Panc1 (cell line): ENCODE data around the gene UBL5. TPM values are rescaled to one million over a fixed set of nuclear protein-coding genes. Genes with fewer than 3 reads are reported as not detected.
A peak's percentile ranks its signal among the peaks of the same experiment; 100 is the strongest.

ENCODE experiments used
- ATAC-seq: fragments of 200-7000 bp; cut with Tn5 transposase; 2 replicates; pipeline ENCODE4 v1.9.1; 2020; ENCODE audit warnings: mild to moderate bottlenecking, moderate library complexity
- BruUV-seq: library from RNA; stranded (reverse); fragments of 400-500 nt; replicated peaks from 2 replicates; lab custom pipeline; 2021; lab: Mats Ljungman, UMichigan
- CTCF ChIA-PET: fragments of 300-600 bp; sonication (Branson Sonifier 250); formaldehyde crosslinking; loops from one replicate; lab custom pipeline; 2022; ENCODE audit warnings: antibody characterized with exemption; lab: Charles Lee
- POLR2A ChIA-PET: fragments of 300-600 bp; sonication (Branson Sonifier 250); formaldehyde crosslinking; loops from one replicate; lab custom pipeline; 2022; ENCODE audit warnings: antibody characterized with exemption; lab: Charles Lee
- DNase-seq: peaks from one replicate; pipeline ENCODE4 v3.0.0-alpha.2; 2010; ENCODE audit warnings: low read depth, low spot score
- H3K27ac ChIP-seq: 2 replicates; pipeline ENCODE4 v1.5.1; 2011; ENCODE audit warnings: mild to moderate bottlenecking, low read length, inconsistent platforms
- H3K27me3 ChIP-seq: fragments of 200-500 bp; sonication (Bioruptor generic); 2 replicates; pipeline ENCODE4 v1.6.0; 2014; ENCODE audit warnings: low read length, inconsistent platforms; ENCODE audit not compliant: control insufficient read depth, insufficient read depth
- H3K36me3 ChIP-seq: fragments of 200-500 bp; sonication (Bioruptor generic); 2 replicates; pipeline ENCODE4 v1.5.1; 2014; ENCODE audit warnings: inconsistent platforms, mild to moderate bottlenecking, low read length, moderate library complexity; ENCODE audit not compliant: control insufficient read depth, insufficient read depth
- H3K4me1 ChIP-seq: 2 replicates; pipeline ENCODE4 v1.5.1; 2011; ENCODE audit warnings: inconsistent platforms, mild to moderate bottlenecking, low read length, moderate library complexity; ENCODE audit not compliant: control insufficient read depth, insufficient read depth
- H3K4me3 ChIP-seq, 2 experiments: 2 replicates each; pipeline ENCODE4 v1.5.1; 2011 to 2012; ENCODE audit warnings: low read depth in 2 of 2, low read length in 2 of 2, mild to moderate bottlenecking in 2 of 2, inconsistent platforms in 1 of 2, moderate library complexity in 1 of 2
- H3K9me3 ChIP-seq: fragments of 200-500 bp; sonication (Bioruptor generic); 2 replicates; pipeline ENCODE4 v1.5.1; 2014; ENCODE audit warnings: low read depth, mild to moderate bottlenecking, inconsistent platforms, low read length, moderate library complexity; ENCODE audit not compliant: control insufficient read depth, insufficient read depth
- POLR2AphosphoS5 ChIP-seq: IDR thresholded peaks from 2 replicates; pipeline ENCODE4 v1.6.1; 2012; ENCODE audit warnings: mild to moderate bottlenecking, low read depth, low read length, moderate library complexity
- SIN3A ChIP-seq: IDR thresholded peaks from 2 replicates; pipeline ENCODE4 v1.6.1; 2012; ENCODE audit warnings: low read depth, mild to moderate bottlenecking, low read length, moderate library complexity, borderline replicate concordance; ENCODE audit not compliant: insufficient read depth
- TCF7L2 ChIP-seq: IDR thresholded peaks from 2 replicates; pipeline ENCODE4 v1.6.1; 2011; ENCODE audit warnings: mild to moderate bottlenecking, low read depth, low read length, inconsistent platforms
- in situ Hi-C: cut with HindIII; loops from 2 replicates; pipeline ENCODE4 v1.10.0; 2016; ENCODE audit warnings: low sequenced_read_pairs, low pct_unique_long_range_greater_than_20kb
- intact Hi-C: fragments of 100-400 bp; cut with micrococcal nuclease; formaldehyde crosslinking; loops from one replicate; pipeline ENCODE4 v1.10.0; 2022; ENCODE audit not compliant: unreplicated experiment
- total RNA-seq: library from RNA; stranded (reverse); gene quantifications from one replicate; pipeline ENCODE4 v1.2.1, GENCODE V29; 2021; ENCODE audit not compliant: unreplicated experiment
- TF ChIP-seq, protein P1 (sequence below): fragments of 450-650 bp; IDR thresholded peaks from 2 replicates; pipeline ENCODE4 v1.5.1; 2017; ENCODE audit warnings: mild to moderate bottlenecking
- TF ChIP-seq, protein P2 (sequence below), 2 experiments: IDR thresholded peaks; 2 replicates each; pipeline ENCODE4 v1.6.1; 2011 to 2012; ENCODE audit warnings: low read depth in 2 of 2, control low read depth in 1 of 2, low read length in 1 of 2, mild to moderate bottlenecking in 1 of 2, moderate library complexity in 1 of 2; ENCODE audit not compliant: insufficient read depth in 1 of 2

Gene UBL5
- total RNA-seq, 1 experiment from 2014 or later, result 379 TPM

DNA sequence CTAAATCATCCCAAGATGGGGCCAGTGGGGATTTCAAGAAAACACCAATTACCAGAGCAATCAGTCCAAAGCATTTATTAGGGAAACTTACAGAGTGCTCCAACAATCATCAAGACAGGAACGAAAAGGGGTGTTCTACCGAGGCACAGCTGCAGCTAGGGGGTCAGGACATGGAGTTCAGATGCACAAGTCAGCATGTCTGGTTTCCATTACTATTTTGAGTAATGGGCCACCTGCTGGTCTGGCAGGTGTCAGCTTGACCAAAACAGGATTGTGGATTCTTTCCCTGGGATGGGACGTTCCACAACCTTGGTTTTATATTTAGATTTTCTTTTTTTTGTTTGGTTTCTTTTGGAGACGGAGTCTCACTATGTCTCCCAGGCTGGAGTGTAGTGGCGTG lies 3.9 kb upstream of the UBL5 start:
- no peak for DNase-seq
- TF ChIP-seq, protein P1, sequence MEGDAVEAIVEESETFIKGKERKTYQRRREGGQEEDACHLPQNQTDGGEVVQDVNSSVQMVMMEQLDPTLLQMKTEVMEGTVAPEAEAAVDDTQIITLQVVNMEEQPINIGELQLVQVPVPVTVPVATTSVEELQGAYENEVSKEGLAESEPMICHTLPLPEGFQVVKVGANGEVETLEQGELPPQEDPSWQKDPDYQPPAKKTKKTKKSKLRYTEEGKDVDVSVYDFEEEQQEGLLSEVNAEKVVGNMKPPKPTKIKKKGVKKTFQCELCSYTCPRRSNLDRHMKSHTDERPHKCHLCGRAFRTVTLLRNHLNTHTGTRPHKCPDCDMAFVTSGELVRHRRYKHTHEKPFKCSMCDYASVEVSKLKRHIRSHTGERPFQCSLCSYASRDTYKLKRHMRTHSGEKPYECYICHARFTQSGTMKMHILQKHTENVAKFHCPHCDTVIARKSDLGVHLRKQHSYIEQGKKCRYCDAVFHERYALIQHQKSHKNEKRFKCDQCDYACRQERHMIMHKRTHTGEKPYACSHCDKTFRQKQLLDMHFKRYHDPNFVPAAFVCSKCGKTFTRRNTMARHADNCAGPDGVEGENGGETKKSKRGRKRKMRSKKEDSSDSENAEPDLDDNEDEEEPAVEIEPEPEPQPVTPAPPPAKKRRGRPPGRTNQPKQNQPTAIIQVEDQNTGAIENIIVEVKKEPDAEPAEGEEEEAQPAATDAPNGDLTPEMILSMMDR, result no peak
- no peak for TF ChIP-seq SIN3A
- no peak for TF ChIP-seq POLR2AphosphoS5
- TF ChIP-seq, protein P2, sequence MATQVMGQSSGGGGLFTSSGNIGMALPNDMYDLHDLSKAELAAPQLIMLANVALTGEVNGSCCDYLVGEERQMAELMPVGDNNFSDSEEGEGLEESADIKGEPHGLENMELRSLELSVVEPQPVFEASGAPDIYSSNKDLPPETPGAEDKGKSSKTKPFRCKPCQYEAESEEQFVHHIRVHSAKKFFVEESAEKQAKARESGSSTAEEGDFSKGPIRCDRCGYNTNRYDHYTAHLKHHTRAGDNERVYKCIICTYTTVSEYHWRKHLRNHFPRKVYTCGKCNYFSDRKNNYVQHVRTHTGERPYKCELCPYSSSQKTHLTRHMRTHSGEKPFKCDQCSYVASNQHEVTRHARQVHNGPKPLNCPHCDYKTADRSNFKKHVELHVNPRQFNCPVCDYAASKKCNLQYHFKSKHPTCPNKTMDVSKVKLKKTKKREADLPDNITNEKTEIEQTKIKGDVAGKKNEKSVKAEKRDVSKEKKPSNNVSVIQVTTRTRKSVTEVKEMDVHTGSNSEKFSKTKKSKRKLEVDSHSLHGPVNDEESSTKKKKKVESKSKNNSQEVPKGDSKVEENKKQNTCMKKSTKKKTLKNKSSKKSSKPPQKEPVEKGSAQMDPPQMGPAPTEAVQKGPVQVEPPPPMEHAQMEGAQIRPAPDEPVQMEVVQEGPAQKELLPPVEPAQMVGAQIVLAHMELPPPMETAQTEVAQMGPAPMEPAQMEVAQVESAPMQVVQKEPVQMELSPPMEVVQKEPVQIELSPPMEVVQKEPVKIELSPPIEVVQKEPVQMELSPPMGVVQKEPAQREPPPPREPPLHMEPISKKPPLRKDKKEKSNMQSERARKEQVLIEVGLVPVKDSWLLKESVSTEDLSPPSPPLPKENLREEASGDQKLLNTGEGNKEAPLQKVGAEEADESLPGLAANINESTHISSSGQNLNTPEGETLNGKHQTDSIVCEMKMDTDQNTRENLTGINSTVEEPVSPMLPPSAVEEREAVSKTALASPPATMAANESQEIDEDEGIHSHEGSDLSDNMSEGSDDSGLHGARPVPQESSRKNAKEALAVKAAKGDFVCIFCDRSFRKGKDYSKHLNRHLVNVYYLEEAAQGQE (IDR thresholded peaks at IDR 0.05; ENCODE audit: insufficient read depth in 1 of 2, low read depth in 2 of 2, low read length in 1 of 2), result no peak
- TF ChIP-seq TCF7L2, result no peak
- BruUV-seq, result no TSS peak
- H3K4me1 ChIP-seq, result no peaks in the 10 kb centered on the region
- no peaks in the 10 kb centered on the region for H3K9me3 ChIP-seq
- H3K27me3 ChIP-seq, result no peaks in the 10 kb centered on the region
- intact Hi-C loops (no loop called here), in situ Hi-C loops (no loop called here)
- ChIA-PET POLR2A (no interaction called here), CTCF (no interaction called here)
- peaks cover 6% of the 10 kb centered on the region; the same call in 1 of the 2 replicates for H3K36me3 ChIP-seq
- no peak for ATAC-seq
- H3K4me3 ChIP-seq, result no peak overlapping the region
- no peak overlapping the region for H3K27ac ChIP-seq

GRCh38 chr19:9828551-9829063 lies 889 bp downstream of the UBL5 start:
- Histone ChIP-seq H3K27ac (peak overlapping the region; percentile 88), H3K9me3 (no peaks in the 10 kb centered on the region), H3K27me3 (no peaks in the 10 kb centered on the region), H3K4me3 (peak overlapping the region; percentile 95 to 96), H3K36me3 (peaks cover 6% of the 10 kb centered on the region), H3K4me1 (no peaks in the 10 kb centered on the region)
- ChIA-PET CTCF (no interaction called here), POLR2A (no interaction called here)
- no TSS peak for BruUV-seq
- ATAC-seq (no peak), DNase-seq (no peak)
- intact Hi-C loops, result no loop called here
- no peak for TF ChIP-seq SIN3A
- TF ChIP-seq TCF7L2, result no peak
- no peak for TF ChIP-seq POLR2AphosphoS5
- TF ChIP-seq, protein P2 (IDR thresholded peaks at IDR 0.05; ENCODE audit: insufficient read depth in 1 of 2, low read depth in 2 of 2, low read length in 1 of 2), result no peak
- TF ChIP-seq, protein P1, result no peak
- in situ Hi-C loops, result no loop called here
